HG02588 (cell line): ENCODE measurements around the gene ZCCHC14.

ENCODE experiments used
- ATAC-seq: cut with Tn5 transposase; IDR thresholded peaks from one replicate; pipeline ENCODE4 v1.9.1; 2021; ENCODE audit warnings: mild to moderate bottlenecking, moderate library complexity; ENCODE audit not compliant: unreplicated experiment

ZCCHC14 gene

DNA sequence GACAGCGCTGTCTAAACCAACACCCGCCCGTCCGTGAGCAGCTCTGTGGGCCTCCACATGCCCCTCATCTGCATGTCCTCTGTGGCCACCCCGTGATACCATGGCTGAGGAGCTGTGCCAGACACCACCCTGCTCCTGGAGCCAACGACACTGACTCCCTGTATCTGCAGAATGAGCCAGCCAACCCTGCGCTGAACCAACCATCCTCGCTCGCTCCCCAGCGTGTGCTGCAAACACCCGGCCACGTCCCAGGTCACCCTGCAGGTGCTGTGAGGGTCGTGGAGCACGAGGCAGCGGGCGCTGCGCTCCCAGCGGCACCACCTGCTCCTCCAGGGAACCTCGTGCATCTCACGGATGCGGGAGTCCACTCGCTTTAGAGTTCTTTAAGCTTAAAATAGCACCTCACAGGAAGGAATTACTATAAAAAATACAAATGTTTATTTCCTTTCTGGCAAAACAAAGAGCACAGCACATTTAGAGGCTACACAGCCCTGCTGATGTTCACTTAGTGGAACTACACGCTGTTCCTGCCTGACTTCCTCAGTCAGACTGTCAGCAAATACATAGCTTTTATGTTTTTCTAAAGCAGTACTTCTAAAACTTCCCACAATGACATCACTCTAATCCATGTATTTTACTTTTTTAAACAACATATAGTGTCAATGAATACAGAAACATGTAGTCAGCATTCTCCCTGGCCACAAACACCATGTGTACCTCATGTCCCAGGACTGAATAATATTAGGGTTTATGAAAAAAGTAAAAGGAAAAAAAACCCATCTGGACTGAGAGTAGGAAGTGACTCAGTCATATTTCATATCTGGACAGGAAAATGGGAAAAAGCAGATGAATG lies 57.2 kb downstream of the ZCCHC14 start:
- no peak for ATAC-seq

DNA sequence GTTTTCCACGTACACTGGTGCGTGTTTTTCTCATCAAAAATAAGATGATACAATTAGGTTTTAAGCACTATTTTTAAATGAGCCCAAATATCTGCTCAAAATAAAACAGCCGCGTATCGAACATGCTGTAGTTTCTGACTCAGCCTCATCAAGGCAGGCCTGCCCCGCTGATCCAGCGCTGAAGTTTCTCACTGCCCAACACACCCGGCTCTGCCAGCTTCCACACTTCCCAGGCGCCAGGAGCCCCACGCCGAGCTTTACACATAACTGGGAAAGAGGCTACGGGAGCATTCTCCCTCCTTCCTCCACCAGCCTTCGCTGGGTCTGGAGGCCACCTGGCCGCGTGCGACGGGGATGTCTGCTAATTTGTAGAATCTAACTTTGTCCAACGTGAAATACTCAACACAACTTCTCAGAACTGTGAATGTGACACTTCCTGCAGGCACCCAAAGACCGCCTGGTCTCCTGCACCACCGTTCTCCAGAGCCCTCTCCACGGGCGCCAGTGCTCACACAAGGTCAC lies 58.6 kb downstream of the ZCCHC14 start:
- no peak for ATAC-seq

DNA sequence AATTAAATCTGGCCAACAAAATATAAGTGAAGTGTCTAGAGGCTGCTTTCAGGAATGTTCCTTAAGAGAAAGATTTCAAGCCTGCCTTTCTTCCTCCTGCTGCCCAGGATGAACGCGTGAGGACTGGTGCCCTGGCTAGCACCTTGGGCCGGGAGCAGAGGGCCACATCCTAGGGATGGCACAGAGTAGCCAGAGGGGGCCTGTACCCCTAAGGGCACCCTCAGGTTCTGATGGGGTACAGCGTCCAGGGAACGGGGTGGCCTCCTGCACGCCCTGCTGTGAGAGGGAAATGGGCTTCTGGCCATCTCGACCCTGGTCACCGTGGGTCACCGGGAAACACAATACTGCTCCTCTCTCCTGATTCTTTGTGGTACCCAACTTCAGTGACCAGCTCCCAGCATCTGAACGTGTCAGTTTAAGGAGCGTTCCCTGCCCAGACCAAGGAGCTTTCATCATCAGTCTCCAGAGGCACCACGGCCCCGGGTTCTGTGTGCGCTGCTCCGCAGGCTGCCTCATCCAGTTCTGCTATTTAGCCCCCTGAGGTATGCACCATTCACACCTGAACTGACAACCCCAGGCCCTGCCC lies 60.4 kb downstream of the ZCCHC14 start:
- no peak for ATAC-seq

DNA sequence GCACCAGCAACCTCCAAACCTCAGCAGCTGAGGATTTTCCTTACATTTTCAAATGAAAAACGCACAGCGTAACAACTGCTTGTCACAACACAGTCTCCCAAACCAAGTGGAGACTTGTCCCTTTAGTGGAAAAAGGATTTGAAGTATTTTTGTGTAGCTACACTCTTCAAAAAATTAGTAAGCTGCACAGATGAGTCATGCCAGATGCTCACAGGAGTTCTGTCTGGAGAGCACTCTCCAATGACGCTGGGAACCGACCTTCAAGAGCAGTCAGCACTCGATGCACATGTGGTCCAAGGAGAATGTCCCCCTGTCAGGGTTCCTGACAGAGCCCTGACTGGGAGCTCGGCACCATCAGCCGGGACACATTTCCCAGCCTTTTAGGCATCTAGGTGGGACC lies 60.9 kb downstream of the ZCCHC14 start:
- no peak for ATAC-seq

DNA sequence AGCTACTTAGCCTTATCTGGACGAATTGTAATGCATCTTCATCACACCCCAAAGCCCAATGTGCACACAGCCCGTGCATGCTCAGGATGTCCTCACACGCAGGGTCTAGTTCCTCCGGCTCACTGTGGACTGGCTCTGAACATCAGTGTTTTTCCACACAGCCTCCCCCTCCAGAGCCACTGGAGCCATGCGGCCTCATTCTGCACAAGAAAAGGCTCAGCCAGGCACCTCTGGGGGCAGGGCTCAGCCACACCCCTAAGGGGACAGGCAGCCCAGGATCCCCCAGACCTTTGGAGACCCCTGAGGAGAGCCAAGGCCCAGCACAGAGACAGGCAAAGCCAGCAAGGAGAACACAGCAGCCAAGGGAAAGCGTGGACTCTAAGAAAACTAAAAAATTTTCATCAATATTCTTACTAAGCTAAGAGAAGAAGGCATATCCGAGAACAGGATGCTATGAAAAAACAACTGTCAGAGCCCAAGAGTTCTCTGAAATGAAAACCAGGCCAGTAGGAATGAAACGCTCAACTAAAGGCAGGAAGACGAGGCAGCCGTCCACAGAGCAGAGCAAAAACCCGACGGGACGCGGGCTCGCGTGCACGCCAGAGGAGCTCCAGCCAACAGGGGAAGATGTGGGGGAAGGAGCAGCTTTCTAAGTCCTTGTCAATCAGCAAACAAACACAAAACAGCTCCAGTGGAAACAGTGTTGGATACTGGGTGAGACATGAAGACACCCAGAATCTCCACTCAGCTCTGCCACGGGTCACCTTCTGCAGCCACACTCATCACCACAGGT lies 66.2 kb downstream of the ZCCHC14 start:
- ATAC-seq = no peak

DNA sequence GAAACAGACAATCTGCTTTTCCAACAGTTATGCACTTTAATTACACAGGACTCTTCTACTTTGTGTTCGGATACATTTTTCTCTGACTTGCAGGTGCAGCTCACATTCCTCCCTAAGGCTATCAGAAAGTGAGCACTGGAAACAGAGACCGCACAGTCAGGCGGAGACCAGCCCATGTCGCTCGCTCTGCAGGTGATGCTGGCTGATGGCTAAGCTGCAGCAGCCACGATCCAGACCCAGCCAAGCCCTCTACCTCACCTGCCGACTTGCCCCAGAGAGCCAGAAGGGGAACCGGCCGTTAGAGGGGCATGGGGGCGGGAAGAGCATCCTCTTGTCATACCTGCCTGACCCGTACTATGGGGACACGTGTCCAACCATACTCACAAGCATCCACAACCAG lies 66.9 kb downstream of the ZCCHC14 start:
- ATAC-seq = no peak

DNA sequence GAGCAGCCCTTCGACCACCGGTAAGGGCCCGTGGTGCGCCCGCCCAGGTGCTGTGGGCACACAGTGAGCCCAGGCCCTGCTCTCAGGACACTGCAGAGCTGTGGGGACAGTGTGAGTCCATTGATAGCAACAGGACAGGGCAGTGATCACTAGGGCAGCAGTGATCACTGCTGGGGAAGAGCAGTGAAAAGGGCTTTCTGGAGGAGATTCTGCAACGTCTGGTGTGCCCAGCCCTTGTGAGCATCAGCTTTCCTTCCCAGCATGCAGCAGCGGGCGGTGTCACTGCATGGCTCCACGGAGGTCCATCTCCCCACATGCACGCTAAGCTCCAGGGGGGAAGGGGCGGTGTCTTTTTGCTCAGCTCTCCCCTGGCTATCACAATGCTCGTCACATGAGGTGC lies 68.6 kb downstream of the ZCCHC14 start:
- no peak for ATAC-seq

DNA sequence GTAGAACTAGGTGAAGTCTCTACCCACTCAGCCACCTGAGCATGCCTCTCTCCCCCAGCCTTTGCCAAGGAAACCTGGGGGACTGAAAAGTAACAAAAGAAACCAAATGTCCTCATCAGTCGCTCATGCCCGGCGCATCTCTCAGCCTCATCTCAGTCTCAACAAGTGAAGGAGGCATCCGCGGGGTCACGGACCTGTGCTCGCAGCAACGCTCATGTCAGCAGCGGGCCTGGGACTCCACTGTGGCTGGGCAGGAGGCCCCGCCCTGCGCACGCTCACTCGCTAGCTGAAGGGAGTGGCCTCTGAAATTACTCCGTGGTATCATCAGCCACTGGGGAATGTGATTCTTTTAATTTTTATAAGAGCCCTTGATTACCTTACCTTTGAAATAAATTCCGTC lies 69.4 kb downstream of the ZCCHC14 start:
- ATAC-seq = no peak

DNA sequence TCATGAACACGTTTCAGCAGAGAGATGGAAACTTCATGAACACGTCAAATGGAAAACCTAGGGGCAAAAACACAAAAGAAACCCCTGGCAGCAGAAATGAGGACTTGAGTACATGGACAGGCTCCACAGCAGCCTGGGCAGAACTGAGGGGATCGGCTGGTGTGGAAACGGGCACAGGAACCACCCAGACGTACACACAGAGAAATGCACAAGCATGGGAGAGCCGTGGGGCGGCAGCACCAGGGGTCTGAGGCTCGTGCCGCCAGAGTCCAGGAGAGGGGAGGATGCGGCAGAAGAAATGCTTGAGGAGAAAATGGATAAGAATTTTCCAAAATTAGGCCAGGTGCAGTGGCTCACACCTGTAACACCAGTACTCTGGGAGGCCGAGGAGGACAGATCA lies 70.7 kb downstream of the ZCCHC14 start:
- ATAC-seq = no peak

DNA sequence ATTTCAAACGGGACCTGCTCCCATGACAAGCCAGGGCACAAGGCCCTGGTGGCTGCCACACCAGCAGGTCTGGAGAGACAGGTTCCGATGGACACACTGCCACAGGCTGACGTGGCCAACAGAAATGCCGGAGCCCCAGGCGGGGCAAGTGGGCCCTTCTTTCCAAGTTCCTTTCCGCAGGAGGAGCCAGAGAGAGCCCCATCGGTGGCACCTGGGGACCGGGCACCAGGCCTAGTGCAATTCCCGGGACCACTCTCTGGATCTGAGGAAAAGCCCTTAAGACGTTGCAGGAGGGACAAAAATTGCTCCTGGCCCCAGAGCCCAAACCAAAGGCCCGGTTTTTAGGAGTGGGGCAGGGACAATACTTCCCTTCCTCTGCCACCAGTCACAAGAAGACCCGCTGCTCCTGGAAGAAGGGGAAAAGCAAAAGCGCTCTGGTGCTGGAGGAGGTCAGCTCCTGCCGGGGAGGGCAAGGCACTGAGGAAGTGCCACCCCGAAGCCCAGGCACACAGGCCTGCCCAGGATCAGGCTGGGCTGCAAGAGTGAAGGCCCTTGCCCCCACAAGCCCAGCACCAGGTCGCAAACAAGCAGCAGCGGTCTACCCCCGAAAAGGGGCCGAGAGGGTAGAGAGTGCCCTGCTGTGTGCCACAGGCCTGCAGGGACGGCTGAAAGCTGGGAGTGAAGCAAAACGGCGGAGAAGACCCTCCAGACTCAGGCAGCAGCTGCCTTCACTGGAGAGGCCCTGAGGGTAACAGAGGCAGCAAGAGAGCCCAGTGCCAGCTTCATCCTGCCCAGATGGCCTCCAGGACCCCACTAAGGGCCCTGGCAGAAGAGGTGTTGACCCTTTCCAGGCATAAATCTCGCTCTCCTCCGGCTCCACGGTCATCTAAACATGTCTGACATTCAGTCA lies 71.6 kb downstream of the ZCCHC14 start:
- no peak for ATAC-seq

DNA sequence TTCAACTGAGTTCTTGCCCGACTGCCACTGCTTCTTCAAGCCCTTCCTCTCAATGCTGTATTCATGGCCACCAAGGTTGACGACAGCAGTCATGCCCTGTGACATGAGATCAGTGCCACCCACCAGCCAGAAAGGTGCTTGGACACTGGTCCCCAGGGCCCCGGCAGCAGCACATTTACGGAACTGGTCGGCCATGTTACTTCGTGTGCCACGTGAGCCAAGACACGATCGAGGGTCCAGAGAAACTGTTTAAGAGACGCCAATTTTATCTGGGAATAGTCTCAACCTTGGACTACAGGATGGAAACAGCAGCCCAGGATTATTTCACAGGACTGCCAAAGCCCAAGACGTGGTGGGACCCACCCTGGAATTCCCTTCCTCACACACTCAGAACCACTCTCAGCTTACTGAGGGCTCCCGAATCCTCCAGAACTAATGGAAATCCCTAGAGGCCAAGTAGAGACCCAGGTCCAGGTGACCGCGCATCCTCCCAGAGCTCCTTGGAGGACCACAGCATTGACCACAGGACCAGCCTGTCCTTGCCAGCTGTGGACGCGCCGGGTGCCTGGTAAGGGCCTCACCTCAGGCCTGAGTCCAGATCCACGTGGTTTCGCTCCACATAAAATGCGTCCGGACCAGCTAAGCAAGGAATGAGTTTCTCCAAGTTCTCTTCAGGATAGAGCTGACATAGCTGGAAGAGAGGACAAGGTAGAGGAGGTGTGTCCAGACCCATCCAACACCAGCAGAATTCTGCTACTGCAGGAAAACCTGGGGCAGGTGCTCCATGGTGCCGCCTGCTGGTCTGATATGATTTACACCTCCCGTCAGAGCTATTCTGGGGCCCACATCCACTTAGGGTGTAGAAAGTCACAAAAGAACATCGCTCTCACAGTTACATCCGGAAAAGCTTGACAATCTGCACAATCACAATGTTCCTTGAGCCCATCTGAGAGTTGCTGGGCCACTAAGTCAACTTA lies 72.5 kb downstream of the ZCCHC14 start:
- no peak for ATAC-seq

DNA sequence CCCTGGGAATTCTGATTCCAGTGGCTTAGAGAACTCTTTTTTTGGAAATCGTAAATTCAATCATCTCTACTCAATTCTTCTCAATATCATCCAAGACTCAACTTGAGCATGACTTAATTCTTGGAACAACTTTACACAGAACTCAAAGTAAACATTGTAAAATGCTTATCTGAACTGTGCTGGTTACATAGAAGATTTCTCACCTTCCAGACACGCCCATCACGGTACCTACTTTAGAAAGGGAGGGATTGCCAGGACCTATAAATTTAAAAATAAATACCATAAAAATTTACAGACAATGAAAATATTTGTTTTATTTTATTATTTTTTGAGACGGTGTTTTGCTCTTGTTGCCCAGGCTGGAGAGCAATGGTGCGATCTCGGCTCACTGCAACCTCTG lies 74.2 kb downstream of the ZCCHC14 start:
- no peak for ATAC-seq

DNA sequence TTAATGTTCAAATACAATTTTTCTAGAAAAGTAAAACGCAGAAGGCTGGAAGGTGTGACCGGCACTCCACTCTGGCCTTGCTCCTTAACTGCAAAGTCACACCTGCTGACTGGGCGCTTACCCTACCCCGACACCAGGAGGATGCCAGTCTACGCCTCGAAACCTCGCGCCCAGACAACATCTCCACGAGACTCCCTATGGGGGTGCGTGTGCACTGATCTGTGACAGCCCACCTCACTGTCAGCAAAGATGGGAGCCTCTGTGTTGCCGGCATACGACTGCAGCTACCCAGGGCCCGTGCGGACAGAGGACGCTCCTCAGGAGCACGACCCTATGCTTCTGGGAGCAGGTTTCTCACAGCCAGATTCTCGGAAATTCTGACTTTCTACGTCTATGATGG lies 74.6 kb downstream of the ZCCHC14 start:
- no peak for ATAC-seq

DNA sequence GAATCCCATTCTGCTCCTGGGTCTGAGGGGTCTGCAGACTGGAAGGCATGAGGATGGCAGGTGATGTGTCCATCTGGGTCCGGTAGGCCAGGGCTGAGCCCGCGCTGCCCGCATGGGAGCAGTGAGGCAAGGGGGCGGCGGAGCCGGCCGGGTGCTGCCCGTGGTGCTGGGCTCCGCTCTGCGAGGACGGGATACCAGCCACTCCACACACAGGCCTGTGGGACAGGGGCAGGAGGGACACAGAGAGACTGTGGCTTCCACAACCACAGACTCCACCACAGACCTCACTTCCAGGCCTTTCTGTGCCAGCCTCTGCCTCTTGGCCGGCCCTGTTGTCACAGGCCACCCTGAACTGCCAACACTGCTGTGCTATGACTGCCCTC lies 75.3 kb downstream of the ZCCHC14 start:
- ATAC-seq = no peak

DNA sequence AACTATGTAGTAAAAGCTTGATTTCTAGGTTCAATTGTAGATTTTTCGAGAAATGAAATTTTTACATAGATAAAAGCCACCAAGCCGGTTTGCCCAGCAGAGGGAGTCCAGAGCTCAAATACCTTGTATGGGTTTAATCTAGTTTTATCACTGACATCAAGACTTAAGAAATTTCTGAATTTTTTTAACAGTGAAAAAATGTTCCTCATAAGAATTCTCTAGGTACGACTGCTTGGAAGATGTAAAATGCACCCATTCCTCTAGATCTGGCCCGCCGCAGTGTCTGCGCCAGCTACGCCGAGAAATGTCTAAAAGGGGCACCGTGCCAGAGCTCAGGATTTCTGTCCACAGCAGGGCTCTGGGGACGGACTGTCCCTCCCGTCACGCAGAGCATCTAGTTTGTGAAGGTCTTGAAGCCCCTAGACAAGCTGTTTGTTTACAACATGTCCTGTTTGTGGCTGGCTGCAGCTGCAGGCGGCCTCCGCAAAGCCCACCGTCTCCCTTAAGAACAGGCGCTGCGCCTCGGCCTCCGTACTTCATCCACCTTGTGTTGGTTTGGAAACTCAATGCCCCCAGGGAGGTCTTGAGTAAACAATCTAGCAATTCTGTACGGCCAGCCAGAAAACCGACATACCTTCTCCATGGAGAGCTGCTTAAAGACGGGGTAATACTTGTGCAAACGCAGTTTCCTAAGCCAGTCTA lies 75.8 kb downstream of the ZCCHC14 start:
- ATAC-seq = no peak

DNA sequence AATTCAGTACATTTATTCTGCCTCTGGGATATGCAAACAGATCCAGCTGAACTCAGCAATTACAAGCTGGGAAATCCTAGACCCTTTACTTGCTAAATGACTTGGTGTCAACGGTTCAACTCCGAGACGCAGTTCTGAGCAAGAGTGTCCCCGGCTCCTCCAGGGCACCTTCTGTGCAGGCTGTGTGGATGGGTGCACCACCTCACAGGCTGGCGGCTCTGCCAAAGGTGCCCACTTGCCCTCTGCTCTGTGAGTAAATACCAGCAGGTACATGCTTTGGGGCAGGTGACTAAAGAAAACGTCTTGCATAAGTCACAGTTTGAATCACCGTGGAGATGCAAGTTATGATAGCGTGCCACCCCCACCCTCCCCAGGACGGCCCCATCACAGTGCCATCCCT lies 77.4 kb downstream of the ZCCHC14 start:
- ATAC-seq = no peak

DNA sequence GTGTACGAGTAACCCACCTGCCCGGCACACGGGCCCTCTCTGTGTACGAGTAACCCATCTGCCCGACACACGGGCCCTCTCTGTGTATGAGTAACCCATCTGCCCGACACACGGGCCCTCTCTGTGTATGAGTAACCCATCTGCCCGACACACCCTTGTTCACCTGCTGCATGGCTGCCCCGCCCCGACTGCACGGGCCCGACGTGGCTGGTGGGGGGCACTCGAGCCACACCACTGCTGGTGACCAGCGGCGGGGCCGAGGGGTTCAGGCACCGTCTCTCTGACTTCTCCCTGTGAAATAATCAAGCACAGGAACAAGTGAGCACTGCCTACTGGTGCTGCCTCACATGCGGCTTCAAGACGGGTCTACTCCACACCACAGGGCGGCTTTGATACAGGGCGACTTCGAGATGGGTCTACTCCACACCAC lies 78.6 kb downstream of the ZCCHC14 start:
- no peak for ATAC-seq

DNA sequence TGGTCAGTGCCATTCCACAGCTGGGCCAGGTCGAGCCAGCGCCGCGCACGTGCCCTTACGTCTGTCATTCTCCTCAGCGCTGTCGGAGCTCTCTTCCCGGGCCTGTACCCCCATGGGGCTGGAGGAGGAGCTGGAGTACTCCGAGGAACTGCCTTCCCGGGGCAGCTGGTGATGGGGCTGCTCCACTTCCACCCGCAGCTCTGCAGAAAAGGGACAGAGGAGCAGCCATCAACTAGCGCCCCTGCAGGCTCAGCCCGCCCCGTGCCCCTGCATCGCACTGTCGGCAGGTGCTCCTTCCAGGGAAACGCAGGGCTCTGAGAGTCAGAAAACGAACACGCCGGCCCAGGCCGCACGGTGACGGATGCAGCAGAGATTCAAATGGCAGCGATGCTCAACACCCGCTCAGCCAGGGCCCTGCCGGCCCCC lies 79.8 kb downstream of the ZCCHC14 start:
- ATAC-seq = no peak
